ES-I3 (cell line): Measurements from ENCODE around the gene PCED1B.
"Not testable (repeated sequence)": the region's sequence is repeated elsewhere in the genome, so short reads cannot be mapped to it uniquely, and the experiment has no call there.

Experiments
- H3K36me3 ChIP-seq: 2 replicates; pipeline ENCODE4 v1.6.1; 2013; ENCODE audit warnings: mild to moderate bottlenecking, low read length, control low read depth, moderate library complexity; ENCODE audit not compliant: insufficient read depth
- H3K4me1 ChIP-seq: 2 replicates; pipeline ENCODE4 v1.6.1; 2013; ENCODE audit warnings: mild to moderate bottlenecking, control low read depth, low read length; ENCODE audit not compliant: insufficient read depth
- H3K9ac ChIP-seq: 2 replicates; pipeline ENCODE4 v1.6.1; 2013; ENCODE audit warnings: low read depth, mild to moderate bottlenecking, low read length, moderate library complexity
- H3K9me3 ChIP-seq: 2 replicates; pipeline ENCODE4 v1.6.1; 2013; ENCODE audit warnings: mild to moderate bottlenecking, low read length, moderate library complexity; ENCODE audit not compliant: control insufficient read depth, insufficient read depth

The PCED1B gene

DNA sequence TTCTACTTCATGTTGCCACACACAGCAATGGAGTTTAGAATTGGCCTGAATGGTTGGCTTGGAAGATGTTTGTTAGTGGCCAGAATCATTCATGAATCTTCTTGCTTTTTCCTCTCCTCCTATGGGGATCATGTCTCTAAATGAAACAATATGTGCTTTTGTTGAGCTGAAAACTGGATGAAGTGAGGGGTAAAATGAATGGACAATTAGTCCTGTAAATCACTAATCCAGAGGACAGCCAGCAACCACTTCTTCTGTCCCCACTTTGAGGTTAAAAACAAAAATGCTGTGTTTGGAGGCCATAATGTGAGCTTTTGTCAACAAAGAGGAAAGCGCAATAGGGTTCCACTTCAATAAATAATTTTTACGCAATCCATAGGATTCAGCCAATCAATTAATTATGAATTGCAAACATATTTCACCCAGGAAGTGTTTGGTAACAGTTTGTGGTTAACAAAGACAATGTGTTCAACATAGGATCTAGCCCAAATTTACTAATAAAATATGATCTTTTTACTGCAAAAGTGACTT, 30.7 kb downstream of the PCED1B start:
- Histone ChIP-seq H3K36me3 (no peaks in the 10 kb centered on the region), H3K4me1 (no peaks in the 10 kb centered on the region), H3K9ac (no peak overlapping the region), H3K9me3 (no peaks in the 10 kb centered on the region)

DNA sequence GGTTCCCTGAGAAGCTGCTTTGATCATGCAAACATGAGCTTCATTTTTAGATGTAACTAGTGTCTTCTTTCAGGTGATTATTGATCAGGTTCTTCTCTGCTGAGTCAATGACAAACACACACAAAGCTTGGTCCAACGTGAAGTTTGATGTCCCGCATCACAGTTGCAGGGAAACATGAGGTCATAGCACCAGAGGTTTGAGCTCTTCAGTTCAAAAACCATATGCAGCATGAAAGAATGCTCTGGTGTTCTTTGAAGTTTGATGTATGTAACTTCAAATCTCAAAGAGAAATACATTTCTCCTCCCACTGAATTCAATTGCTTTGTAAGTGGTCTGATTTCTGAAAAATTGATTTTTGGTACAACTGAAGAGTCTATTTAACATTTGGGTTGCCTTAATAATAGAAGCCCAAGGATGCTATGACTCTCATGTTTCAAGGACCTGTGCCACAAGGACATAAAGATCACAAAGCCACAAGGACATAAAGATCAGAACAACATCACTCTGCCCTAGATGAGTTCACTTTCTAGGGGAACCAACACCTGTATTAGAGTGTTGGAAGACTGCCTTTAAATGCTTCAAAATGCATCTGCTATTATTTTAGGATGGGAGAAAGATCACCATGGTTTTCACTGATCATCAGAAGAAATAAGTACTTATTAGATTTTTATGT, 31.4 kb downstream of the PCED1B start:
- Histone ChIP-seq H3K9me3 (no peaks in the 10 kb centered on the region), H3K4me1 (no peaks in the 10 kb centered on the region), H3K9ac (no peak overlapping the region), H3K36me3 (no peaks in the 10 kb centered on the region)

DNA sequence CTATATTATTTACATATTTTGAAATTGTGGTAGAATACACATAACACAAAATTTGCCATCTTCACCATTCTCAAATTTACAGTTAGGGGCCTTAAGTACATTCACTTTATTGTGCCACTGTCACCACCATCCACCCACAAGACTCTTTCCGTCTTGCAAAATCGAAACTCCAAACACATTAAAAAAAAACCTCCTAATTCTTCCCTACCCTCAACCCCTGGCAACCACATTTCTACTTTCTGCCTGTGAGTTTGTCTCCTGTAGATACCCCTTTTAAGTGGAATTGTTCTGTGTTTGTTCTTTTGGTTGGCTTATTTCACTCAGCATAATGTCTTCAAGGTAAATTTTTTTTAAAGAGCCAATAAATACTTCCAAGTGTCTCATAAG, 32.0 kb downstream of the PCED1B start:
- Histone ChIP-seq H3K36me3 (no peaks in the 10 kb centered on the region), H3K9me3 (no peaks in the 10 kb centered on the region), H3K4me1 (no peaks in the 10 kb centered on the region), H3K9ac (no peak overlapping the region)

DNA sequence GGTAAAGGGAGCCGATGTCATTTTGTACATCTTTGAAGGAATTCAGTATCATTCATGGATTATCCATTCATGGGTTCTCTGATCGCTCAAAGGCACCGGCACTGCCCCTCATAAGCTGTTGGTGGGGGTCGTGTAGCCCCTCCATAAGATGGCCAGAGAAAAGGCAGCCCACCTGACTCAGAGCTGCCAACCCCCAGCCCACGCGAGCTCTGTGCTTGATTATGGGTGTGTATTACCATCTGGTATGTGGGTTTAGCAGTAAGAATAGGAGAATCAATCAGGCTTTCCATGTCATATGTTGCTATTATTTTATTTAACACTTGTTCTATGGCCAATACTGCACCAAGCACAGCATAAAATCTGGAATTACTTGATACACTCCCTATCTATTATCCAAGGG, 32.4 kb downstream of the PCED1B start:
- Histone ChIP-seq H3K9me3 (no peaks in the 10 kb centered on the region), H3K9ac (no peak overlapping the region), H3K36me3 (no peaks in the 10 kb centered on the region), H3K4me1 (no peaks in the 10 kb centered on the region)

DNA sequence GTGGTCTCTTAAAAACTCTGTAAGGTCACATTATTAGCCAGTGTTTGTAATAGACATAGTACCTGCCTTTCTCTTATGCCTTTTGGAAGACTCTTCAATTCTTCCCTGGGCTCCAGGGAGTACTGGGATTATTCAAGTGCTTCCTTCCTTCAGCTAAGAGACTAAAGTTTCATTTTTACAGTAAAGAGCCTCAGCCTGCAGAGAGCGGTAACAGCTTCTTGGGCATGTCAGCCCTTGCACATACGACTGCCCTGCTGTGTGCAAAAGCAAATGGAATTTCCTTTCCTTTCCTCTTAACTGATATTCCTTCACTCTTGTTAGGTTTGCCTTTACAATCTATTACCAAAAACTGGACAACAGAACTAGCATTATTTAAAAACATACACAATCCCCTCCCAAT, 33.3 kb downstream of the PCED1B start:
- Histone ChIP-seq H3K36me3 (no peaks in the 10 kb centered on the region), H3K9ac (no peak overlapping the region), H3K4me1 (no peaks in the 10 kb centered on the region), H3K9me3 (no peaks in the 10 kb centered on the region)

DNA sequence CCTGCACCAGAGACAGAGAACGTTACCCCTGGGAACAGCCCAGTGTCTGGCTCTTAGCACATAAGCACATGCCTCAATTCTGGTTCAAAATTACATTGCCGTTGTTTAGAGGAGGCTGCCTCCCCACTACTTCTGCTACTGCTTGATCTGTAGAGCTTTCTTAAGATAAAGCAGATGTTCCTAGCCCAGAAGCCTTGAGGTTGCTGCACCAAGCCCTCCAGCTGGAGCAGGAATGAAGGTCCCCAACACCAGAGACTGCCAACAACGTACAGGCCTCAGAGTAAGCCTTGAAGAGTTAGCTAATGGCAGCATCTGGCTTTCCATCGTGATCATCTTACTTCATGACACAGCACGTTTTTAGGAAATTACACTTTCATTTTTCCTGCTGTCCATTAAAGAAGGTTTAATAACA, 35.1 kb downstream of the PCED1B start:
- Histone ChIP-seq H3K9ac (no peak overlapping the region), H3K36me3 (no peaks in the 10 kb centered on the region), H3K9me3 (no peaks in the 10 kb centered on the region), H3K4me1 (no peaks in the 10 kb centered on the region)

DNA sequence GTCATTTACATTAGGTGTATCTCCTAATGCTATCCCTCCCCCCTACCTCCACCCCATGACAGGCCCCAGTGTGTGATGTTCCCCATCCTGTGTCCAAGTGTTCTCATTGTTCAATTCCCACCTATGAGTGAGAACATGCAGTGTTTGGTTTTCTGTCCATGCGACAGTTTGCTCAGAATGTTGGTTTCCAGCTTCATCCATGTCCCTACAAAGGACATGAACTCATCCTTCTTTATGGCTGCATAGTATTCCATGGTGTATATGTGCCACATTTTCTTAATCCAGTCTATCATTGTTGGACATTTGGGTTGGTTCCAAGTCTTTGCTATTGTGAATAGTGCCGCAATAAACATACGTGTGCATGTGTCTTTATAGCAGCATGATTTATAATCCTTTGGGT, 37.9 kb downstream of the PCED1B start:
- not testable (repeated sequence) for H3K9ac ChIP-seq, H3K4me1 ChIP-seq, H3K36me3 ChIP-seq, H3K9me3 ChIP-seq

DNA sequence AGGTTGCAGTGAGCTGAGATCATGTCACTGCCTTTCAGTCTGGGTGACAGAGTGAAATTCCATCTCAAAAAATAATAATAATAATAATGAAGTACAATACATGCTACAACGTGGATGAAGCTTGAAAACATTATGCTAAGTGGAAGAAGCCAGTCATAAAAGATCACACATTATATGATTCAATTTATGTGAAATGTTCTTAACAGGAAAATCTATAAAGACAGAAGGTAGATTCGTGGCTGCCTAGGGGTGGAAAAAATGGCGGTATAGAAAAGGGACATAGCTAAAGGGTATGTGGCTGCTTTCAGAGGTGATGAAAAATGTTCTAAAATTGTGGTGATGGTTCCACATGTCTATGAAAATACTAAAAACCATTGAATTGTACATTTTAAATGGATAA, 41.3 kb downstream of the PCED1B start:
- Histone ChIP-seq H3K4me1 (no peaks in the 10 kb centered on the region), H3K36me3 (no peaks in the 10 kb centered on the region), H3K9me3 (no peaks in the 10 kb centered on the region), H3K9ac (no peak overlapping the region)

DNA sequence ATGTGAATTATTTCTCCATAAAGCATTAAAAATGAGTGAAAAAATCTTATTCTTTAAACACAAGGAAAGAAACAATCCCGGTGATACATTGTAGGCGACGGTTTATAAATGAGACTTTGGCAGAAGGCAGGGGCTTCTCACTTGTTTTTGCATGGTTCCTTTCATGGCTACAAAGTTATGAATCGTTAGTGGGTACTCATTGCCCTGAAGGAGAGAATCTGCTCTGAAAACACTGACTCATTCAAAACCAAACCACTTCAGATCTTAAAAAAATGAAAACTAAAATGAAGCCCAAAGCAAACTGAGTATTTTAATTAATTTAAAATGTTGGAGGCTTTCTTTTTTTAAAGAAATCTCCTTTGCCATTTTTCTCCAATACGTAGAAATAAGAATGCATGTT, 41.7 kb downstream of the PCED1B start:
- Histone ChIP-seq H3K4me1 (no peaks in the 10 kb centered on the region), H3K9me3 (no peaks in the 10 kb centered on the region), H3K9ac (no peak overlapping the region), H3K36me3 (no peaks in the 10 kb centered on the region)

DNA sequence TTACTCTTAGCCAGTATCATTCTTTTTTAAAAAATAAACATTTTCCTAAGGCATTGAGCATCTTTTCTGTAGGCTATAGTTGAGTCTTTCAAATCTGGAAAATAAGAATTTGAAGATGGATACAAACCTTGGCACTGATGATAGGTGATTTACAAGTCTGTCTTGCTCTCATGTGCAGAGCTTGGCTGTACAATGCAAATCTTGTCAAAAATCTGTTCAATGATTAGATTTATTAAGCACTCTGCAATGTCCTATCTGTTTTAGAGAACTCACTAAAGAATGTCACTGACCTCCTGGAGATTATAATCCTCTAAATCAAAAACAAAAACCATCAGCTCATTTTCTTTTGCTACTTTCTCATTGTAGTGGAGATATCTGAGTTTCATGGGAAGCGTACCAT, 43.2 kb downstream of the PCED1B start:
- no peaks in the 10 kb centered on the region for H3K4me1 ChIP-seq
- no peaks in the 10 kb centered on the region for H3K9me3 ChIP-seq
- H3K36me3 ChIP-seq = no peaks in the 10 kb centered on the region
- H3K9ac ChIP-seq = no peak overlapping the region

DNA sequence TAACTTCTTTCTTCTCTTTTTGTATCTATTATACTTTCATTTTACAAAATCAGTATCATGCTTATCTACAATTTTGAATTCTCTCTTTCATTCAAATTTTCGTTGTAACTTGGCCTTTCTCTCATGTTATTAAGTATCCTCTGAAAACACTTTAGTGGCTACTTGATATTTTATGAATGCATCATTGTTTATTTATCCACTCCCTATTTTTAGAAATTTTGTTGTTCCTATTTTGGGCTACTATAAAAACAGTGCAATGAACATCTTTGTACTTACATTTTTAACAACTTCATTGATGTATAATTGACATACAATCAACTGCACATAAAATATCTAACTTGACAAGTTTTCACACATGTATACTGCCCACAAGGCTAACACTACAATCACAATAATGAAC, 44.3 kb downstream of the PCED1B start:
- Histone ChIP-seq H3K4me1 (no peaks in the 10 kb centered on the region), H3K36me3 (no peaks in the 10 kb centered on the region), H3K9ac (no peak overlapping the region), H3K9me3 (no peaks in the 10 kb centered on the region)

DNA sequence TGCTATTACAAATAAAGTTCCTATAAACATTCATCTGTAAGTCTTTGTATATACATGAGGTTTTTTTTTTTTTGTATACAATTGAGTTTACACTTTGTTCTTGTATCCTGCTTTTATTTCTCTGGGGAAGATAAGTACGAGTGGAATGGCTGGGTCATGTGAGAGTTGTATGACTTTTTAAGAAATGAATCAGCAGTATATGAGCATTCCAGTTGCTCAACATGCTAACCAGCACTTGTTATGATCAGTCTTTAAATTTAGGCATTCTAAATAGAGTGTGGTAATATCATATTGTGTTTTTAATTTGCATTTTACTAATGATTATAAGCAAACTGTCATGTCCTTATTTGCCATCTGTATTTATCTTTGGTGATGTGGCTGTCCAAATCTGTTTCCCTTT, 45.0 kb downstream of the PCED1B start:
- Histone ChIP-seq H3K4me1 (no peaks in the 10 kb centered on the region), H3K9me3 (no peaks in the 10 kb centered on the region), H3K36me3 (no peaks in the 10 kb centered on the region), H3K9ac (no peak overlapping the region)

DNA sequence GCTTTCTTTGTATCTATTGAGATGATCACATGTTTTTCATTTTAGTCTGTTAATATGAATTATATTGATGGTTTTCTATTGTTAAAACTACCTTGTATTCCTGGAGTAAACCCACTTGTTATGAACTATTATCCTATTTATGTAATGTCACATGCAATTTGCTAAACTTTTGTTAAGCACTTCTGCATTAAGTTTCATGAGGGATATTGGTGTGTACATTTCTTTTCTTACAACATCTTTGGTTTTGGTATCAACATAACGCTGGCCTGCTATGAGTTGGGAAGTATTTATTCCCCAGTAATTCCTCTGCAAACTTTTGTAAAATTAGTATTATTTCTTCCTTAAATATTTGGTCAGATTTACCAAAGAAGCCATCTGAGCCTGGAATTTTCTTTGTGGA, 46.8 kb downstream of the PCED1B start:
- Histone ChIP-seq H3K9ac (no peak overlapping the region), H3K36me3 (no peaks in the 10 kb centered on the region), H3K4me1 (no peaks in the 10 kb centered on the region), H3K9me3 (no peaks in the 10 kb centered on the region)

DNA sequence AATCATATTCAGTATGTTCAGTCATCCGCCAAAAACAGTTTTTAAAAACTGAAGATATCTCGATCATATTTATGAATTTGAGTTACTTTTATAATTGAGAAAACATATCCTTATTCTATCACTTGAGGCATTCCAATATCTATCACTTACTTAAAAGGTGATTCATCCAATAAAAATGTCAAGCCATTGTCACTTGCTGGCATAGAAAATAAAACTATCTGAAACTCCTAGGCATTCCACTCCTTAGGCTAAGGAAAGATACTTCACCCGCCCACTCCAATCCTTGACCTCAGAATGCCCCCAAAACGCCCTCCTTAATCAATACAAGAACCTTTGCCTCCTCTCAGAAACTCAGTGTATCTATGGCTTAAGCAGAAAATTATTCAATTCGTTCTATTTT, 51.6 kb downstream of the PCED1B start:
- Histone ChIP-seq H3K36me3 (no peaks in the 10 kb centered on the region), H3K9me3 (no peaks in the 10 kb centered on the region), H3K4me1 (no peaks in the 10 kb centered on the region), H3K9ac (no peak overlapping the region)

DNA sequence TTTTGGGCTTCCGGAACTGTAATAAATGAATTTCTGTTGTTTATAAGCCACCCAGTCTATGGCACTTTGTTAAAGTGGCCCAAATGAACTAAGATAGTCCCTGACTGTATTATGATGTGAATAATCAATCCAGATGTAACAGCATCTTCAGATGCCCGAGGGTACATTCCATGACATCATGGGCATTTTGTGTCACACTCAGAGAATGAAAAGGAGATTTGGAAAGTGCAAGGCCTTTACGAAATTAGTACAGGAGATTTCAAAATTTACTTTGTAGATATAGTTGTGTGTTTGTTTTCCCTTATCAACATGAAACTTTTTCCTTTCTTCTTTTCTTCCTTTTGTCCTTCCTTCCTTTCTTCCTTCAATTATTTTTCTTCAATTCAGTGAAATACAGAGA, 54.6 kb downstream of the PCED1B start:
- no peaks in the 10 kb centered on the region for H3K9me3 ChIP-seq
- no peaks in the 10 kb centered on the region for H3K36me3 ChIP-seq
- no peak overlapping the region for H3K9ac ChIP-seq
- H3K4me1 ChIP-seq = no peaks in the 10 kb centered on the region

DNA sequence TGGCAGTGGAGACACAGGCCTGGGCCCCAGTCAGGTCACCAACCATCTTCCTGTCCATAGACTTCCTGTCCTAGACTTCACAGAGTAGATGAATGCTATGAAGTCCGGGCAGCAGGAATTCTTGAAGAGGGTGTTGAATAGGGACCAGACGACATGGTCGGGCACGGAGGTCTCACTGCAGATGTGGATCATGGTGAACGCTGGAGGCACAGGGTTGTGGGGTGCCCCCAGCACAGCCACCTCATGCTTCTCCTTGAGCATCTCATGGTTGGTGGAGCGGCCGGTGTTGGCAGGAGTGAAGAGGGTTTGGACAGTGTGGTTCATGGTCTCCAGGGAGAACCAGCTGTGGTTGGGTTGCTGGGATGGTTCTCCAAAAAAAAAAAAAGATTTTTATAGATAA, 56.2 kb downstream of the PCED1B start:
- Histone ChIP-seq H3K36me3 (no peaks in the 10 kb centered on the region), H3K4me1 (no peaks in the 10 kb centered on the region), H3K9ac (no peak overlapping the region), H3K9me3 (no peaks in the 10 kb centered on the region)
